IPS-15b (cell line): ENCODE data around the gene IGFBPL1.
"Not testable (repeated sequence)": the region's sequence is repeated elsewhere in the genome, so short reads cannot be mapped to it uniquely, and the experiment has no call there.

Experiments
- H3K27me3 ChIP-seq: one replicate; pipeline ENCODE4 v1.6.1; 2013; ENCODE audit warnings: low read length; ENCODE audit not compliant: control insufficient read depth, insufficient read depth
- H3K36me3 ChIP-seq: one replicate; pipeline ENCODE4 v1.6.1; 2013; ENCODE audit warnings: low read length; ENCODE audit not compliant: control insufficient read depth, insufficient read depth
- H3K4me1 ChIP-seq: one replicate; pipeline ENCODE4 v1.6.1; 2013; ENCODE audit warnings: mild to moderate bottlenecking, low read length; ENCODE audit not compliant: control insufficient read depth, insufficient read depth
- H3K4me3 ChIP-seq: one replicate; pipeline ENCODE4 v1.5.1; 2013; ENCODE audit warnings: low read depth, low read length
- H3K9ac ChIP-seq: one replicate; pipeline ENCODE4 v1.6.1; 2013; ENCODE audit warnings: low read depth, mild to moderate bottlenecking, low read length
- H3K9me3 ChIP-seq: one replicate; pipeline ENCODE4 v1.6.1; 2013; ENCODE audit warnings: mild to moderate bottlenecking, low read length; ENCODE audit not compliant: control insufficient read depth, insufficient read depth

Gene IGFBPL1, protein sequence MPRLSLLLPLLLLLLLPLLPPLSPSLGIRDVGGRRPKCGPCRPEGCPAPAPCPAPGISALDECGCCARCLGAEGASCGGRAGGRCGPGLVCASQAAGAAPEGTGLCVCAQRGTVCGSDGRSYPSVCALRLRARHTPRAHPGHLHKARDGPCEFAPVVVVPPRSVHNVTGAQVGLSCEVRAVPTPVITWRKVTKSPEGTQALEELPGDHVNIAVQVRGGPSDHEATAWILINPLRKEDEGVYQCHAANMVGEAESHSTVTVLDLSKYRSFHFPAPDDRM

DNA sequence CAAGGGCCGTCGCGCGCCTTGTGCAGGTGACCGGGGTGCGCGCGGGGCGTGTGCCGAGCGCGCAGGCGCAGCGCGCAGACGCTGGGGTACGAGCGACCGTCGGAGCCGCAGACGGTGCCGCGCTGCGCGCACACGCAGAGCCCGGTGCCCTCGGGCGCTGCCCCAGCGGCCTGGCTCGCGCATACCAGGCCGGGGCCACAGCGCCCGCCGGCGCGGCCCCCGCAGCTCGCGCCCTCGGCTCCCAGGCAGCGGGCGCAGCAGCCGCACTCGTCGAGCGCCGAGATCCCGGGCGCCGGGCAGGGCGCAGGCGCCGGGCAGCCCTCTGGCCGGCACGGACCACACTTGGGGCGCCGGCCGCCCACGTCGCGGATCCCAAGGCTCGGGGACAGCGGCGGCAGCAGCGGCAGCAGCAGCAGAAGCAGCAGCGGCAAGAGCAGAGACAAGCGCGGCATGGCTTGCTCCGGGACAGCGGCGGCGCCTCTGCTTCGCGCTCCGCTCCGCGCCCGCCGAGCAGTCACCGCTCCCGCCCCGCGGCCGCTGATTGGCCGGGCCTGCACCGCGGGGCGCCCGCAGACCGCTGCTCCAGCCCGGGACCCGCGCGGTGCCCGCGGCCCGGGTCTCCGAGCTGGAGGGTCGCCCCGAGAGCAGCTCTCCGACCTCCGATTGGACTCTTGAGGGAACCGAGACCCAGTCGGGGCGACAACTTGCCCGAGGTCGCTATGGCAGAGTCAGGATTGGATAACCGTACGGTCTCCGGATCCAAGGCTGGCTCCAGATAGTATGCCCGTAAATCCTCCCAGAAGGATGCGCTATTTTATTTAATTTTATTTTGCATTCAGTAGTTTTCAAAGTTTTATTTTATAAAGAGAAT is at the start of gene IGFBPL1:
Gene IGFBPL1 (minus strand): TSS at position 482 of the 871 bp plus-strand sequence. CDS start 30 bp downstream, at position 452.
- Histone ChIP-seq H3K36me3 (no peaks in the 10 kb centered on the region), H3K9me3 (no peaks in the 10 kb centered on the region), H3K4me1 (peaks cover 6% of the 10 kb centered on the region), H3K4me3 (peak within 1 kb of the TSS; percentile 60), H3K27me3 (peaks cover 49% of the 10 kb centered on the region), H3K9ac (no peak within 1 kb of the TSS)

DNA sequence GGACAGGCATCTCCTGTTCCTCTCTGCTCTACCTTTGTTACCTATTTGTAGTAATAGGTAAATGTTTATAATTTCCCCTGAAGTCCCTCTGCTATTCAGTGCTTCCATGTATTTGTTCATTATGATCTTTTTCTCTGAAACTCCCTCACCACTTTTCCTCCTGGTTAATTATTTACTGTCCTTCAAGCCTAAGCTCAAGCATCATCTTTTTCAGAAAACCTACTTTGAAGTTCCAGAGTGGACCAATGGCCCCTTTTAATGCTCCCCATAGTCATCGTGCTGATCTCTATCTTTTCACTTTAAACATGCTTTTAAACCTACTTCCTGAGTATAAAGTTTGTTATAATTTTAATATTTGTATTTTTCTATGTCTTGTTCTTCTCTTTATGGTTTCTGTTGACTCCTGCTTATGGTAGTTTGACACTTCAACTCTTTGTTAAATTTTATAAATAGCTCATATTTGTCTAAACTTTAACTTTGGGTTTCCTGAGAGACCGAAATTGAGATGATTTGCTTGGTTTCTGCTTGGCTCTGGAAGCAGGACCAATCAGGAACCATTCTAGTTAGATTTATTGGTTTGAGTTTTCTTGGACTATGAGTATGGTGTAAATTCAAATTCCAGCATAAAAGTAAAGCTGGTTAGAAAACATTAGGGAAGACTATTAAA is 48.5 kb upstream of the IGFBPL1 start:
- H3K27me3 ChIP-seq, H3K4me1 ChIP-seq, H3K9me3 ChIP-seq, H3K36me3 ChIP-seq, H3K4me3 ChIP-seq, H3K9ac ChIP-seq: not testable (repeated sequence)

DNA sequence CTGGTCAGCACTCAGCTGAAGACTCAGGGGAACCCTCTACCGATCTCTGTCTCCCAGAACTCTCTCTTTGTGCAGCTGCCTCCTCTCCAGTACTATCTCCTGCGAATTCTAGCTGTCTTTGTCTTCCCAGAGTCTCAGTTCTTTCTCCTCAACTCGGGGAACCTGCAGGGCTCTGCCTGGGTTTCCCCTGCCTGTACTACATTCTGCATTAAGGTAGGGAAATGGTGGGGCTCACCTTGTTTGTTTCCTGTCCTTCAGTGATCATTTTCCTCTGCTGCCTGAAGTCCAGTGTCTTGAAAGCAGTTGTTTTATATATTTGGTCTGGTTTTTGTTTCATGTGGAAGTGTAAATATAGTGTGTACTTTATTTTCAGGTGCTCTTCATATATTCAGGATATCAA is 43.1 kb upstream of the IGFBPL1 start:
- no peak overlapping the region for H3K4me3 ChIP-seq
- no peaks in the 10 kb centered on the region for H3K27me3 ChIP-seq
- H3K36me3 ChIP-seq, result no peaks in the 10 kb centered on the region
- no peaks in the 10 kb centered on the region for H3K4me1 ChIP-seq
- H3K9ac ChIP-seq, result no peak overlapping the region
- no peaks in the 10 kb centered on the region for H3K9me3 ChIP-seq

DNA sequence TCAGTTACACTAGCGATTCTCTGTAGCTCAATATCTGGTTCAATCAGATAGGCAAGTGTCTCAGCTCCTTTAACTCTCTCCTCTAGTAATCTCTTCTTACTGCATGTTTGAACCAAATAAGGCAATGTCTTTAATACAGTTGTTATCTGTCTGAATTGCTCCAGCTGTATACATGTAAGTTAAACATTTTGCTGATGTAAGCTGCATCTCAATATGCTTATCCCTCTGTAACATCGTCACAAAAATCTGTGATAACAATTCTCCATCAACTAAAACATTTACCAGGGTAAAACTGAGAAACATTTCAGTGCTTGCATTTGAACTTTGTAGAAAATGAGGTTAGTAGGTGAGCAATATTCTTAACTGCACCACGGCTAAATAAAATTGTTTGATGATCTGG is 29.6 kb upstream of the IGFBPL1 start:
- Histone ChIP-seq H3K9me3 (no peaks in the 10 kb centered on the region), H3K27me3 (no peaks in the 10 kb centered on the region), H3K9ac (no peak overlapping the region), H3K4me1 (no peaks in the 10 kb centered on the region), H3K4me3 (no peak overlapping the region), H3K36me3 (no peaks in the 10 kb centered on the region)

DNA sequence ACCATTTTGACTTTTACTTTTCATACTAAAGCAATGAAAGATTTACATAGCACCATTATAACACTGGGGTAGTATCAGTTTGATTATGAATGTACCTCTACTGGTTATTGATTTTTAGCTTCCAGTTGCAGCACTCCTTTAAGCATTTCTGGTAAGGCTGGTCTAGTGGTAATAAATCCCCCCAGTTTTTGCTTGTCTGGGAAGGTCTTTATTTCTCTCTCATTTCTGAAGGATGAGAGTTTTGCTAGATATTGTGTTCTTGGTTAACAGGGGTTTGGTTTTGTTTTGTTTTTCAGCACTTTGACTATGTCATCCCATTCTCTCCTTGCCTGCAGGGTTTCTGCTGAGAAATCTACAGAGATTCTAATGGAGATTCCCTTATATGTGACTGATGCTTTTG is 26.9 kb upstream of the IGFBPL1 start:
- Histone ChIP-seq H3K36me3 (no peaks in the 10 kb centered on the region), H3K4me1 (no peaks in the 10 kb centered on the region), H3K9ac (no peak overlapping the region), H3K27me3 (no peaks in the 10 kb centered on the region), H3K9me3 (no peaks in the 10 kb centered on the region), H3K4me3 (no peak overlapping the region)

DNA sequence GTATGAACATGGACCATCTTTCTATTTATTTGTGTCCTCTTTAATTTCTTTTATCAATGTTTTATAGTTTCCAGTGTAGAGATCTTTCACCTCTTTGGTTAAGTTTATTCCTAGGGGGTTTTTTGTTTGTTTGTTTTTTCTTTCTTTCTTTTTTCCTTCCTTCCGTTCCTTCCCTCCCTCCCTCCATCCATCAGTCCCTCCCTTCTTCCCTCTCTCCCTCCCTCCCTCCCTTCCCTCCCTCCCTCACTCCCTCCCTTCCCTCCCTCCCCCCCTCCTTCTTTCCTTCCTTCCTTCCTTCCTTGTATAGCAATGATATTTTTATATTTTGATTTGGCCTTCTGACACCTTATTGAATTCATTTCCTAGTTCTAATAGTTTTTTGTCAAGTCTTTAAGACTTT is 23.4 kb upstream of the IGFBPL1 start:
- Histone ChIP-seq H3K9ac (no peak overlapping the region), H3K27me3 (no peaks in the 10 kb centered on the region), H3K9me3 (no peaks in the 10 kb centered on the region), H3K4me1 (no peaks in the 10 kb centered on the region), H3K4me3 (no peak overlapping the region), H3K36me3 (no peaks in the 10 kb centered on the region)

DNA sequence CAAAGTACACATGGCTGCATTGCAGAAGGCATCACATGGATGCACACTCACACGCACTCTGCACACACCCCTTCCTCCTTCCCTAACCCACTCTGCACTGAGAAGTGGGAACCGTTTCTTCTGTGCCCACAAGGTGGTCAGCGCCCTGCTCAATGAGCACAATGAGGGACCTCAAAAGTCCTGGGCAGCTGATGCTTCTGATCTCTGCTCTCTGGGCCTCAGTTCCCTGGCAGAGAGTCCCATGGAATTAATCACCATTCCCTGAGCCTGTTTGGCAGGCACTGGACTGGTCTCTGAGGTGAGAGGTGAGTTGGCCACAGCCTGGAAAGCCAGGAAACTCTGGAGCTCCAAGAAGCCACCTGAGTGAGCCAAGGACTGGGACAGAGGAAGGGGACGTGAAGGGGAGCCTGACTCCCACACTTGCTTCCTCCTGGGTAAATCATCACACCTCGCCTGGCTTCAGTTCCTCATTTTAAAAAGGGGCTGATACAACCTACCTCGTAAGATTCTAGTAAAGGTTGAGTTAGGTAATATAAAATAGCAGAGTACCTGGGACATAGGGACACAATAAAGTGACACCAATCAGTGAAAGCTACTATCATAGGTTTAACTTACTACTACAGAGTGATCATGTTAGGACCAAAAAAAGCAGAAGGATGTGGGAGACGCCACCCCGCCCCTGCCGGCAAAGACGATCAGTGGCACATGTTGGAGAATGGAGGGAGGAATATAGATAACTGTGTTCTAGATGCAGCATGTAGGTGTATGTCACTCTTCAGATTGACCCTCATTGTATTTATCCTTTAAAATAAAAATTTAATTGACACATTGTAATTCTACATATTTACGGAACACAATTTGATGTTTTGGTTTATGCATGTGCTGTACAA is 21.1 kb upstream of the IGFBPL1 start:
- Histone ChIP-seq H3K4me1 (no peaks in the 10 kb centered on the region), H3K9ac (no peak overlapping the region), H3K36me3 (no peaks in the 10 kb centered on the region), H3K27me3 (no peaks in the 10 kb centered on the region), H3K4me3 (no peak overlapping the region), H3K9me3 (no peaks in the 10 kb centered on the region)

DNA sequence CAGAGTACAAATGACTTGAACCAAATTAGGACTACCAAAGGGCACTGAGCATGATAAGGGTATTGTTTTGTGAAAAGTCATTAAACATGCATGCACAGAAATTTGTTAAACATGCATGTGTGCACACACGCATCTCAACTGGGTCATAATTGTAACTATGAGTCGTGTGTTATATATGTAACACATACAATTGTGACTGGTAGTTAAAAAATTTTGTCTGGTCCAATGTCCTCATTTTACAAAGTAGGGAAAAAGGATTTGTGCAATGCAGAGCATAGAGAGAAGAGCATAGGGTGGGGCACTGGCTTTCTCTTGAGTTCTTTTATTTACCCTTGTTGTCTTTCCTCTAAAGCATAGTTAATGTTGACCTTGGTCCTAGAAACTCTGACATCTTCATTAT is 19.3 kb upstream of the IGFBPL1 start:
- no peak overlapping the region for H3K4me3 ChIP-seq
- H3K9me3 ChIP-seq, result no peaks in the 10 kb centered on the region
- H3K36me3 ChIP-seq, result no peaks in the 10 kb centered on the region
- H3K4me1 ChIP-seq, result no peaks in the 10 kb centered on the region
- H3K9ac ChIP-seq, result no peak overlapping the region
- no peaks in the 10 kb centered on the region for H3K27me3 ChIP-seq

DNA sequence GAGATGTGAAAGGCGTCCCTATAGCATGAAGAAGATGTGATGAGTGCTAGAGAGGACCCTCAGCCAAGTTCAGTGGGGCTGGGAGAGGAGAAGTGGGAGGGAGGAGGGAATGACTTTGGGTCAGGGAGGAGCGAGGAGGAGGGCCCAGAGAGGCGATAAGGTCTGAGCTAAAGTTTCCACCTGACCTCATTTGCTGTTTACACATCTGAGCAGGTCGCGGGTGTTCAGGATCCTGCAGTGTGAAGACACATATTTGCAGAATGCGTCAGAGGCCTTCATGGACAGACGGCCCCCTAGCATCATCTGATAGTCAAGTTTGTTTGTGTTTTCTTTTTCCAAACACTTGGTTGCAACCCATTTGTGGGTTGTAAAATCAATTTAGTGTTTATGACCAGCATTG is 18.9 kb upstream of the IGFBPL1 start:
- no peaks in the 10 kb centered on the region for H3K4me1 ChIP-seq
- no peak overlapping the region for H3K4me3 ChIP-seq
- no peaks in the 10 kb centered on the region for H3K9me3 ChIP-seq
- H3K9ac ChIP-seq, result no peak overlapping the region
- no peaks in the 10 kb centered on the region for H3K27me3 ChIP-seq
- H3K36me3 ChIP-seq, result no peaks in the 10 kb centered on the region

DNA sequence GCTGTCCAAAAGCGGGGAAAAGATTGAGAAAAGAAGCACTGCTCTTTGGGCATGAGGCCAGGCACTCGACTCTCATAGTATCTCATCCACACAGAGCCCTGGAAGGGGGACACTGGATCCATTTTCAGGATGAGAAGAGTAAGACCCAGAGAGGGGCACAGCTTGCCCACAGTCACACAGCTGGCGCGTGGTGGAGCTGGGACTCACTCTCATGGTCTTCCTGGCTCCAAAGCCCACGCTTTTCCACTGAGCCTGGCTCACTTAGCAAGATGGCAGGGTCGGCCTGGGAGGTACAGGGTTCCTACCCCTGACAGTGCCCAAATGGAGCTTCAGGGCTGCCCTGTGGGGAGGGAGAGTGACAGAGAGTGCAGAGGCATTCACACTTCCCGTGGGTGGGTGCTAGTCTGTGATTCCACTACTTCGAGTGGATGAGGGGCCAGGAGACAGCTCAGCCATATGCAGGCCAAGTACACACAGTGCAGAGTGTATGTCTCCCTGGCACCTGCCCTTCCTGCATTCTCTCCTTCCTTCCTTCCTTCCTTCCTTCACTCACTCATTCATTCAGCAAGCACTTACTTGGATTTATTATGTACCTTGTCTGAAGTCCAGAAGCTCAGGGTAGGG is 18.3 kb upstream of the IGFBPL1 start:
- no peaks in the 10 kb centered on the region for H3K27me3 ChIP-seq
- no peaks in the 10 kb centered on the region for H3K4me1 ChIP-seq
- H3K9ac ChIP-seq, result no peak overlapping the region
- no peaks in the 10 kb centered on the region for H3K9me3 ChIP-seq
- H3K4me3 ChIP-seq, result no peak overlapping the region
- H3K36me3 ChIP-seq, result no peaks in the 10 kb centered on the region
